Activated gamma-delta T cell (primary cell): ENCODE data around the gene DCN.

Experiments
- DNase-seq: peaks from one replicate; lab custom pipeline; 2025; lab: John Stamatoyannopoulos, UW

The DCN gene

GRCh38 chr12:91138337-91138920, 44.2 kb downstream of the DCN start:
- no peak for DNase-seq

- DNase-seq = no peak
Observed at GRCh38 chr12:91133871-91134270, 48.7 kb downstream of the DCN start.

DNA sequence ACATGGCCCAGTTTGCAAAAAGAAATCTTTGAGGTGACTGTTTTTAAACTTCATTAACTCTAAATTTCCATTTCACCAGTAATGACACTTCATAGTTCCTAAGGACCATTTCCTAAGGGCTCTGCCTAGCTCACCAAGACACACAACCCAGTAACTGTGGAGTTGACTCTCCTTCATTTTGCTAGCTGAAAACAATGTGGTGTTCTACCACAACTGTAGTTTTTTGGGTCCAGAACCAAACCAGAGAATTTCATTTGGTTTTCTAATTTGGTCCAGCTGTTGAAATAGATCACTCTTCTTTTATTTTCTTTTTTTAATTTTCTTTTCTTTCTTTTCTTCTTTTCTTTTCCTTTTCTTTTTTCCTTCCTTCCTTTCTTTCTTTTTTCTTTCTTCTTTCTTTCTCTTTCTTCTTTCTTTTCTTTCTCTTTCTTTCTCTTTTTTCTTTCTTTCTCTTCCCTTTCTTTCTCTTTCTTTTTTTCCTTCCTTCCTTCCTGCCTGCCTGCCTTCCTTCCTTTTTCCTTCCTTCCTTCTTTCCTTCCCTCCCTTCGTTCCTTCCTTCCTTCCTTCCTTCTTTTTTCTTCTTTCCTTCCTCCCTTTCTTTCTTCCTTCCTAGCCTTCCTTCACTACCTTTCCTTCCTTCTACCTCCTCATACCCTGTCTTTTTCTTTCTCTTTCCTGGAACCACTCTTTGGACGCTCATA, 52.8 kb downstream of the DCN start:
- DNase-seq = no peak

GRCh38 chr12:91127751-91128150, 54.9 kb downstream of the DCN start:
- DNase-seq = no peak

DNA sequence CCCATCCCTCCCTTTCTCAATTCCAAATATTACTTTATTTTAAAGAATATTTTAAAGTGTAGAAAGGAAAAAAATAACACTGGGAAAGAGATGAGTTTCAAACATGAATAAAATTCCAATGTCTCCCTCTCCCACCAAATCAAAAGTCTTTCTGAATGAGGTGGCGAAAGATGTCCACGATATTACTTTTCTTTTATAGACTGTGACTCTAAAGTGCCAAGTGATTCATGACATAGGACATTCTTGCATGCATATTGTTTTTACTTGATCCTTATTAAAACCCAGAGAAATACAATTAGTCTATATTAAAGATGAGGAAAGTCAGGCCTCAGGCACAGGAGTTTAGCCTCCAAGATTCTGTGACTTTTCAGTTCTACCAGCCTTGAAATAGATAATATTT, 55.3 kb downstream of the DCN start:
- no peak for DNase-seq

- no peak for DNase-seq
Observed at GRCh38 chr12:91126516-91126915, 56.1 kb downstream of the DCN start.

DNA sequence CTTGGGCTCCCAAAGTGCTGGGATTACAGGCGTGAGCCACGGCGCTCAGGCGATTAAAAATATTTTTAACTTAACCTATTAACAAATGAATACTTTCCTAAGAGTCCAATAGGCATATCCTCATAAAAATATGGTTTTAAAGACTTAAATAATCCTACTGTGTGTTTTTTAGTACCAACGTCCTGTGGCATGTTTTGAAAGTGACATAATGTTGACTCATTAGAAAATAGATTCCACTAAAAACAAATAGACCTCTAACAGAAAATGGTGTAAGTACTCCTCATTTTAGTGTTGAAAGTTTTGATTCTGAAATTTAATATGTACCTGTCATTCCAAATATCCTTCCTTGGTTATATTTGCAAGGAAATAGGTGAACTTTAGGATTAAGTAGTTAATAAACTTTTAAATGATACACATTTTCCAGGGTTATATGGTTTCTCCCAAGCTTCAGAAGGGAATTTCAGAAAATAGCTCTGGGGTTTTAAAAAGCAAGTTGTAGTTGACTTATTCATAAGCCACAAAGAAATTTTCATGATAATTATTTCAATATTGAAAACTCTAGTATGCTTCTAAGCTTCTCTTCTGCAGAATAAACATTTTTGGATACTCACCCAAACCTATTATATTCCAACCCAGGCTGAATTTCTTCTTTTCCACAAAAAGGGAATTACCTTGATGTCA, 59.2 kb downstream of the DCN start:
- no peak for DNase-seq

DNA sequence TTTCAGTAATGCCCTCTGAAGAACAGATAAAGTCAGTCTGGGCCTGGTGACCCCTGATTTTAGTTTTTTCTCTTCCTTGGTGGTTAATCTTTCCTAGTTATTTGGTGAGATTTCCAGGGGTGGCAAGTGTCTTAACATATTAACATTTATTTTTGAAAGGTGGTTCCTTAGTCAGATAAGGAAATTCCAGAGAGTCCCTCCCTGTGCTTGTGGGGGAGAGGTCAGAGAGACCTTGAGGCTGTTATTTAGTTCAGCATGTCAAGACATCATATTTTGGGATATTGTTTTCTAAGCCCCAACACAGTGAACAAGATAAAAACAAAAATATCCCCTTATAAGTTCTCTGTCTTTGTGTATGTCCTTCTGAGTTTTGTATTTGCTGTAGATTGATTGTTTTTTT, 61.8 kb downstream of the DCN start:
- no peak for DNase-seq

GRCh38 chr12:91119089-91119488, 63.5 kb downstream of the DCN start:
- DNase-seq = no peak

DNA sequence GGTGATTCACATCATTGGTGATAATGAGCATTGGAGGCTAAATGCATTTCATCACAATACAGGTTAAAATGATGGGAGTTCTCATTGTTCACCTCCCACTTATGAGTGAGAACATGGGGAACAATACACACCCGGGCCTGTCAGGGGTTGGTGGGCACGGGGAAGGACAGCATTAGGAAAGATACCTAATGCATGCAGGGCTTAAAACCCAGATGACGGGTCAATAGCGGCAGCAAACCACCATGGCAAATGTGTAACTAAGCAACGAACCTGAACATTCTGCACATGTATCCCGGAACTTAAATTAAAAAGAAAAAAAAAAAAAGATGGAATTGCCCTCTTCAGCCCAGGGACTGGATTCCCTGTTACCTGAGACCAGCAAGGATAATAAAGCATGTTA, 69.0 kb downstream of the DCN start:
- DNase-seq = no peak

DNA sequence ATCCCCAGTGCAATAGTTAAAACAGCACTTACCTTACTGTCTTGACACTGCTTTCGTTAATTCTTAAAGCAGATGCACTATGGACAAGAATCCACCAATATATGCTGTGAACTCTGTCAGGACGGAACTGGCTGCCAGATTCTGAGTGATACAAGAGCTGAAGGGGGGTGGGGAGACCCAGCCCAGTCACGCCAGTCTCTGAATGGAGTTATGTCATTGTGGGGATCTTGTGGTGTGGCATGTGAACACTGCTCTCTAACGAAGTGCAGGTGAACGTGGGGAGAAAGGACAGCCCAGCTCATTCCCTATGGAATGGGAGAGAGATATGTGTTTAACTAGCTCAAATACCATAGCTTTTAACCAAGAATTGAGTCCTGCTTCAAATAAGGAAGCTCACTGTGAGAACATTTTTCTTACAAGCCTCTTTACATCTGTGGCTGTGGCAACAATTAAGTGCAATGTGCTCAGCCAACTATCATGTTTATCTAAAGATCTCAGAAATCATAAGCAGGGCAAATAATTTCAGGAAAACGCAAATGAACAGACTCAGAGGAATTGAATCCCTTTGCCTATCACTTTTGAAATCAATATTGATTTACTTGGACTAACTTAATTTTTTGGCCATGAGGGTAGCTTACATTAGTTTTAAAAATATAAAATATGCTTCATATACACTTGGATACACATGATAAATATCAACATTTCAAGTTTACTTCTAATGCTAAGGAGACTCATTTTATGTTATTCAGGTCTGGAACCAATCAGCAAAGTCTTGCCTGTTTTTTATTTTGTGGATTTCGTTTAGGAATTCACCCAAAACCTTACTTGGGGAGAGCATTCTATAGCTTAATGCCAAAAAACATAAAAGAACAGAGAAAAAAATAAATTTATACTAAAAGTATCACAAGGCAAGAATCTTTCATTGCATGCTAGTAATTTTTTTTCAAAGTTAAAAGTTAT, 71.0 kb downstream of the DCN start, which contains the start of gene LUM:
TSS of gene LUM (minus strand) at position 129 of the 960 bp plus-strand sequence. CDS start 2,515 bp downstream, outside the sequence.
- DNase-seq = no peak

GRCh38 chr12:91110311-91110924, 72.2 kb downstream of the DCN start:
- DNase-seq = no peak

GRCh38 chr12:91109581-91110310, 72.9 kb downstream of the DCN start:
- no peak for DNase-seq

DNA sequence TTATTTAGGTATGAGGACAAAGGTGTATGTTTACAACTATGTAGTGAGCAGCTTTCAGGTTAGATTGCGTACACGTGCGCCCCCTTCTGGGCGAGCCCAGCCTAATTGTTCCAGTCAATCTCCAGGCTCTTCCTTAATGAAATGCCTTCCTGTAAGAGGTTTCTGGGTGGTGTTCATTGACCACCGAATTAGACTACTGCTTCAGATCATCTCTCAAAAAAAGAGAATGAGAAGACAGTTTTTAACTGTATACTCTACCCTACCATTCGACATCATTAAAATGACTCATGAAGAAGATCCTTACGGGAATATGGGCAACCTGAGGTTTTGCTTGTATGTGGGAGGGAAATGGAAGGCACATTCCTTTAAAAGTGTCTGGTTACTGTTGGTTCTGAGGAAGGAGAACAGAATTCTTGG, 73.5 kb downstream of the DCN start:
- DNase-seq = no peak

DNA sequence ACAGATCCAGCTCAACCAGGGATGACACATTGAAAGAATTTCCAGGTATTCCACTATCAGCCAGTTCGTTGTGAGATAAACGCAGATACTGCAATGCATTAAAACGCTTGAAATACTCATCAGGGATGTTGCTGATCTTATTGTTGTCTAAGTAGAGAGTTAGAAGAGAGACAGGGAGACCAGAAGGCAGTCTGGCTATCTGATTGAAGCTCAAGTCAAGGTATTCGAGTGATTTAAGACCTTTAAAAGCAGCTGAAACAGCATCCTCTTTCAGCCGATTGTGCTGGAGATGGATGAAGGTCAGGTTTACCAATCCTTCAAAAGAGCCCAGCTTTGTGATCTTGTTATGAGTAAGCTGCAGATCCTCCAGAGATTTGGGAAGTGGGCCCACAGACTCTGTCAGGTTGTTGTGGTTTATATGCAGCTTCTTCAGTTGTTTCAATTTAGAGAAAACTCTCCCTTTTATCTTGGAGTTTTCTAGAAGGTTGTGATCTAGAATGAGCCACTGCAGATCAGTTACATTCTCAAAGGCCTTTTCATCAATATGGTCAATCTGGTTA, 74.3 kb downstream of the DCN start:
- DNase-seq = no peak

DNA sequence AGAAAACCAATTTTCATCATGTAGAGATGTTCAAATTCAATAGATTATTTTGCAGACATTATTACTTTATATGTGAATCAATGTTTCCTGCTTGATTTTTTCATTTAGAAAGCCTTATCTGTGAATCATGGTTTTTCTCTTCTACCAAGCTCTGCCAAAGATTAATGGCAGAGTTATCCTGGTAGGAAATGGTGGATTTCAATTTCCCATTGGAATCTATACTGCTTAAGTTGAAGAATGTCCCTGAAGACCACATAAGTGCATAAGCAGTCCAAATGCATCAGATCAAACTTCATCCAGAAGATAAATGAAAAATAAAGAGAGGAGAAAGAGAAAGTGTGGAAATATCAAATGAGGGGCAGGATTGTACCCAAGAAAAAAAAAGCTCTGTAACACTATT, 76.3 kb downstream of the DCN start:
- no peak for DNase-seq

DNA sequence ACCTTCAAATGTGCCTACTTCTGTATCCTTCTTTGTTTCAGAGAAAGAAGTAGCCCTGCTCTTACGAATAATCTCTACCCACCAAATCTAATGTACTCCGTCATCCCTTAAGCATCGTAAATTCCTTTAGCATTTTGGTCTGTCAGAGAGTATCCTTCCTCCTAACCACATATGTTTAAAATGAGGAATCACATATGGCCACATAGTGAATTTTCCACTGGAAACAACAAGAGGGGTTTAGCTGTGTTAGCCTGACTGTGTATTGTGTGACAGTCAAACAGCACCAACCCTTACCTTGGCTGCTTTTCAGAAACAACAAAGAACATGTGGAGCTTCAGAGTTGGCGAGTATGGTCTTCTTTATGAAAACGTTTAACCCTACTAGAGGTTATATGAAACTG, 76.8 kb downstream of the DCN start:
- DNase-seq = no peak

DNA sequence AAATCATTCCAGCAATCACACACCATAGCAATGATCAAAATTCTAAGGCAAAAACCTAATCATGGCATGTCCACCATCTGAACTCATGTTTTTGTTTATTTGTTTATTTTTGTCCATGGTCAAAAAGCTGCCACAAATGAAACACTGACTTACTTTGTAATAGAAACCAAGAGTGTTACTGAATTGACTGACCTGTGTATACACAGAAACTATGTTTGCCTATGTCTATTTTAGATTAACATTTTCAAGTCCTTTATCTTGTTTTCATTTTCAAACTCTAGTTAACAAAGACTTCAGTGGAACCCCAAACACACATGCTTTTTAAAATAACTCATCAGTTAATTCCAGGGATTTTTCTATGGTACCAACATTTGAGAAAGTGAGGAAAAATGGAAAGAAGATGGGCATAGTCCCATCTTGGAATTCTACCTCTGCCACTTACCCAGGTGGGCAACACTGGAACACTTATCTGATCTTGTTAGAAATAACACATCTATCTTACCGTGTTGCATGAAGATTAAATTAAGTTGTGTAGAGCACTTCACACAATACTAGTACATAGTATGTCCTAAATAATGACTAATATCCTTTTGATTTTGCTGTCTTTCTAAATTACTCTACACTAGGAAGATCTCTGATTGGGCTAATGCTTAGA, 77.7 kb downstream of the DCN start:
- DNase-seq = no peak

- no peak for DNase-seq
Observed at GRCh38 chr12:91103624-91104023, 79.0 kb downstream of the DCN start.

- no peak for DNase-seq
Observed at GRCh38 chr12:91103101-91103500, 79.5 kb downstream of the DCN start.
